Cortex of kidney (tissue), 1 donor: Measurements from ENCODE around the gene SYTL2.

Source experiments
- DNase-seq: peaks from one replicate; lab custom pipeline; 2025; lab: John Stamatoyannopoulos, UW

SYTL2 gene

DNA sequence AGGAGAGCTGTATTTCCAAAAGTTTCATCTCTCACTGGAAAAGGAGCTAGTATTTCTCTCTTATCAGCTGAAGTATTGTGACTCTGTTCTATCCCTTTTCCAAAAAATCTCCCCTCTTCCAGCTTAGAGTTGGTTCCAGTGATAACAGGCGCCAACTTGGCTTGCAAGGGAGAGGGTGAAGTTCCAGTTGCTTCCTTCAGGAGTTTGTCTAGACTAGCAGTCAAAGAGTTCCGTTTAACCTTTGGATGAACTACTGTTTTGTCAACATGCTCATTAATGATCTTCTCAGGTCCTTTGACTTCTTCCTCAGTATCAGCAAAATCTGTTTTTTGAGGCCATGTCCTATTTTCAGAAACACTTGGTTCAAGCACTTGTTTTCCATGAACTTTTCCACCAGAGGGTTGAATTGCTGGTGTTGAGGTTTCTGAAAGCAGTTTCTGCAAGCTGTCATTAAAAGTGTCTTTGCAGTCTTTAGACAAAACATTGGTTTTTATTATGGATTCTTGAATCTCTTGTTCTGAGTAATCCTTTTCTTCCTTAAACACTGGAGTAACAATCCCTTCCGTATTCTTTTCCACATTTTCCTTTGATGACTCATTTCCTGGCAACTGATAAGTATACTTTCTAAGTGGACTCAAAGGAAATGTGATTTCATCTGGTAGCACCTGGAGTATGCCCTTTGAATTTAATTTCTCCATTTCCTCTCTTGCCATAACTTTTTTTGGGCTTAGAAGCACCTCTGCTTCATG, 85.3 kb downstream of the SYTL2 start:
- no peak for DNase-seq

DNA sequence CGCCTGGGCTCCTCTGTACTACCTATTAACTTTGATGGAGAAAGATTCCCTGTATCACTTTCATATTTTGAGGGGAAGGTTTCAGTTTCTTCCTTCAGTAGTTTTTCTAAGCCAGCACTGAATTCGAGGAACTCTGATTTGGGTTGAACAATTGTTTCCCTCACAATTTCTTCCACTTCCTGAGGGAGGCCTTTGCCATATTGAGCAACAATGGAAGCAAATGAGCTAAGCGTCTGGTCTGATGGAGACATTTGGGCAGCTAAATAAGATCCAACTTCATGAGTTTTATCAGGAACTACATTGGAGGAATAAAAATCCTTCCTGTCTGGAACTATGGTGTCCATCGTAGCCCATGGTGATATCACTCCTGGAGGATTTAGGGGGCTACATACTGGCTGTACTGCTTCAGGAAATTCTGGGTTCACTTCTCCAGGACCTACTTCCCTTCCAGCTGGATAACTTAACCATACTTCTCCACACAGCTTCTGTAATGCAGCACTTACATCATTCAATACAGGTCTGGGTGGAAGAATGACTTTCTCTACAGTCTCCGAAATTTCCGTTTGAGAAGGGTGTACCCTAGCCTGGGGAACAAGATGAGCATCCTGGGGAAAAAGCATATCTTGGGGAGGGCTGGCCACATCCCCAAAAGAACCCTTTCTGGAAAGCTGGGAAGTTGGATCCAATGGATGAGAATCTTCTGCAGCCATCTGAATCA, 86.0 kb downstream of the SYTL2 start:
- DNase-seq, result no peak

DNA sequence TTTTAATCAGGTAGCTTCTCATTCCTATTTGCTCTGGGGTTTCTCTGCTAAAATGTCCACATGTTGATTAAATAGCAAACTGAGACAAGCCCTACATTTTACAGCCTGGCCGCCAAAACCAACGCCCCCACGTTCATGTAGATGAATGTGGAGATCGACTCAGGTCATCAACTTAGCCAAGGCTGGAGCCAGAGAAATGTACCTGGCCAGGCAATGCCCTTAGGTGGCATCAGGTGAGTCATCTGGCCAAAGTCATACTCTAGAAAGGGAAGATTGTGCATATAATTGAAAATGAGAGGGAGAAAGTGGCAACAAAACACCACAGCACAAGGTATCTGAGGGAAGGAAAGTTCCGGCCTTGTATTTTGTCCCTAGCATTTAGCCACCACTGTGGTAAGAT, 87.9 kb downstream of the SYTL2 start:
- DNase-seq, result no peak

DNA sequence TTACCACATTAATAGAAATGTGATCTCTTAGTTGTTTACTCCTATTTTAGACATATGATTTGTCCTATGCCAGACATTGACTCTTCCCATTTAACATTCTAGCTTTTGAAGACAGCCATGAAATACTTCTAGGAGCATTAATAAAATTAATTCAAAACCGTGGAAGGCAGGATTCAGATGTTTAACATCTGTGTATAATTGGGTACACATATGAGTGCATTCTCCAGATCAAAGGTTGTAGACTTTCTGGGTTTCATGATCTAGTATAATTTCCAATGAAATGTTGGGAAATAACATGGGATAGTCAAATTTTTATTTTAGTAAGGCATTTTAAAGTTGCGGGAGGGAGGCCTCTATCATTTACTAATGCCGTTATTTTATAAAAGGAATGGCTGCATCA, 89.8 kb downstream of the SYTL2 start:
- no peak for DNase-seq

DNA sequence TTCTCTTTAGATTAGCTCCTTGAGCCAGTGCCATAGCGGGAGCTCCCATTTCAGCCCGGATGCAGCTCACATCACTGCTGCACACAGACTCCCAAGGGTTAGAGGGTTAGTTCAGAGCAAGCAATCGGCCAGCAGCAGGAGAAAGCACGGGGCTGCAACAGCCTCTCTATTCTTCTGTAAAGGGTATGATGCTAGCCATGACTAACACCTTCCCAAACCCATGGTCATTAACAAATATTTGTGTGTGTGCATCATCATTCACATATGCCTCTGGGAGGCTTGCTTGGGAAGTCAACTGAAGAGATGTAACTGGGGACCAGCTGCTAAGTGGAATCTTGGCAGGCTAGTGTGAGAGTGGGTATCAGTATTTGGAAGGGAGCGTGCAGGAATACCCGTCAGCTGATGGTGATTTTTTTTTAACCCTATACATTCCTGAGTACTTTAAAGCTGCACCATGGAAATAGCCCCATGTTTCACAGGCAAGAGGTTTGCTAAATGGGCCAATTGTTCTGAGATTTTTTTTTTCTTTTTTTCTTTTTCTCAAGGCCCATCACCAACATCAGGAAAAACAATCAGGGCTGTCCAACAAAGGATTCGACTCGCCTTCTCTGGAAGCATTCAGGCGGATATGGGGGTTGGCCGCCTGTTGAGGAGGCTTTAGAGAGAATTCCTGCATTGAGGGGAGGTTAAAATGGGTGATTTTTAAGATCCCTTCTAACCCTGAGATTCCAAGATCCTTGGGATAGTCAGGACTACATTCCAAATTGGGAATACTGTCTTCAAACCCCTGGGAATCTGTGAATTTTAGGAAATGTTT, 91.7 kb downstream of the SYTL2 start:
- no peak for DNase-seq

DNA sequence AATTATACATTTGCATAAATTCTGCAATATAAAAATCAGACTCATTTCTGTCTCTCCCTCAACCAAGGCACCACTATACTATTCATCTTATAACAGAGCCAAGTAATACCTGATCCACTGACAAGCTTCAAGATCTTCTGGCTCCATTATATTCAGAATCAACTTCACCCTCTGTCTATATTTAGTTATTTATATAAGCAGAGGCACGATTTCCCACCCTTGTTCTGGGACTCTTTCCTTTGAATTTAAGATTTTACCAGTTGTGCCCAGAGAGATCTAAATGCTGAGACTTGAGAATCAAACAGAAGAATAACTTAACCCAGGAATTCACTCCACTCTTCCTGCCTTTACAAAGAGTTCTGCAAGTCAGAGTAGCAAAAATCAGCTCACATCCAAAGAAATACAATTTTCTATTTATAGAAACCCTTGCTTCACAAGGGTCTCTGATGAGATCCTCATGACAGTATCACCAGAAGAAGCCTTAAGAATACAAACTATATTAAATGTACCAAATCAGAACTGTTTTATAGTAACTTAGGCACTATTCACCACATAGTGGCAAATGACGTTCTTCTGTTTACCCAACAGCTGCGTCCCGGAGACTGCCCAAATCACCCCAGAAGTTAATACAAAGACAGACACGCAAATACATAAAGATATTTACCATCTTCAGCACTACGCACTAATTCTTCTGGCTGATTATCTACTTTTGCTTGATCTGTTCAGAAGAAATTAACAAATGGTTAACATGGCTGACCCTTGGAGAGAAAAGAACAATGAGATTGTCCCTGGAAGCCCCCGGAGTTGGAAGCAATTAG, 92.6 kb downstream of the SYTL2 start:
- no peak for DNase-seq

DNA sequence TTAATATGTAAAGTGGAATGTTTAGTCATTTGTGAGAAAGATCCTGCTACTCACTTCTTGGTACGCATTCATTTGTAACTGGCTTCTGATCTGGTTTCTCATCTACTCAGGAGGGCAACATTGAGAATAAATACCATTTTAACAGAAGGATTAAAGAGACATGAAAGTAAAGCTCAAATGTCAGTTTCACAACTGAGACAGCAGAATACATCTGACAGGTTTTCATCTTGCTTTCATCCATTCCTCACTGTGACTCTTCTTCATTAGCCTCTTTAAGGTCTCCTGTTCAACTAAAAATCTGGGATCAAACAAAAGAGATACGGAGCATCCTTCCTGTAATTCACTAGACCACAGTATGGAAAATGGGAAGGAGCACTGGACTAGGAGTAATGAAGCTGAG, 93.5 kb downstream of the SYTL2 start:
- no peak for DNase-seq

DNA sequence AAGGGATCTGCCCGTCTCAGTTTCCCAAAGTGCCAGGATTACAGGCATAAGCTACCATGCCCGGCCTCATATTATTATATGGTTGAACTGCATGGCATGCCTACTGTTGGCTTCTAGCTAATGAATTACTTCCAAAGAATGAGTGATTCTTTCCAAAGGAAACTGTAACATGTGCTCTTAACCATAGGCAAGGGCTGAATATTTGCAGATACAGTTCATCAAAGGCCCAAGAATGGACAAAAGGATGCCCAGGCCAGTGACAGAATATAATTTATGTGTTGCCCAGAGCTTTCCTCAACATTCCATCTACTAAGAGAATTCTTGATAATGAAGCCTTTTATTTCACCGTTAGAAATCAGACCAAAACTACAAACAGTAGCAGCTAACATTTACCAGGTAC, 98.0 kb downstream of the SYTL2 start:
- DNase-seq, result no peak

DNA sequence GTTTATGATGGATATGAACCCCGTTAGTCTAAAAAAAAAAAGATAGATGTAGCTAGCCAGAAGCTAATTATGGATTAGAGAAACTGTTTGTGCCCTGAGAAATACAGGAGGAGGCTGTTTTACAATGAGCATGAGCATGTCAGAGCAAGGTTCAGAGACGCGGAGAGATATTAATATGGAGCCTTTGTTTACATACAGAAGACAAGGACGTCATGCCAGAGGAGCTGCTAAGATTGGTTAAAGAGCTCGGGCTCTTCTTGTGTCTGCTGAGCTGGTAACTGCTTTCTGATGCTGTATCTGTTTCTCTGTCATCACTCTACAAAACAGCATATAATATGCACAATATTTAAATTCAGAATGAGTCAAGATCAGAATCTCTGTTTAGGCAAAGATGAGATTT, 100.0 kb downstream of the SYTL2 start:
- DNase-seq, result no peak

DNA sequence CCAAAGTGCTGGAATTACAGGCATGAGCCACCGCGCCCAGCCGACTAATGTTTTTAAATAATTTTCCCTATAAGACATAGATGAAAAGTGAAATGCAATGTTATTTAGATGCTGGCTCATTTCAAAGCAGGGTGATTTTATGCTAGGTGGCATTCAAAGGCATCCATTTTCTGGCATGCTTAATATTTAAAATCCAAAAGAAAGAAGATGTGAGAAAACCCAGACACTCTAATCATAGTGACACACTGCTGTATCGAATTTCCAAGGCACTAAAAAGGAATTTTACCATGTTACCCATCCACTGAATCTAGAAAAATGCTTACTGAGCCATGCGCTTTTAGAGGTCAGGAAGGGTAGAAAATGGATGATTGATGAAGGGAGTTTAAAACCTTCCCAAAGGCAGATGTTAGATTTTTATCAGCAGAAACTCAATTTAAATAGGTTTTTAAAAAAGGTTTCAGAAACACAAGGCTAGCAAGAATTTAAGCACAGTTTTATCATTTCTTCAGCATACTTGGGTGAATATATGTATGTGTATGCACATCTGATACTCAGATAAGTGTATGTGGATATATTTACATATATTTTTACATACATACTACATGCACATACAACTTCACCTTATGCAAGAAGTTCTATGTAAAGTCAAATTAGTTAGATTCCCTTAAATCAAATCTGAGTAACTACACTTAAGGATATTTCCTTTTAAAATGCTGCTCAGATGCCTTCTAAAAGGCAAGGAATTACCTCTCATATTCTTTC, 100.8 kb downstream of the SYTL2 start:
- DNase-seq, result no peak

DNA sequence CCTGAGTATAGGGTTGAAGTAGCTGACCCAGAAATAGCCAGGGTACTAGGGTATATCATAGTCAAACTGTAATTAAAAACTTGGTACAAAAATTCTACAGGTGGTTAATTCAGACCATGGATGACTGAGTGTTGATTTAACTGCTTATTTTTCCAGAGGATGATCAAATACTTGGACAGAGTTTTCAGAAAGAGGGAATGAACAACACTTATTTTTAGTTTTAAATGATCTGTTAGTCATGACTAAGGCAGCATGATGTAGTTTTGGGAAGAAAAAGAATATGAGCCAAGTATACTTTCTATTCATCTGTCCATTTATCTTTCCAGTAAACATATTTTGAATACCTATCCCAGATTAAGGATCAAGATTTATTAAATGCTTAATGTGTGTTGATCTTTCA, 105.1 kb downstream of the SYTL2 start:
- no peak for DNase-seq

DNA sequence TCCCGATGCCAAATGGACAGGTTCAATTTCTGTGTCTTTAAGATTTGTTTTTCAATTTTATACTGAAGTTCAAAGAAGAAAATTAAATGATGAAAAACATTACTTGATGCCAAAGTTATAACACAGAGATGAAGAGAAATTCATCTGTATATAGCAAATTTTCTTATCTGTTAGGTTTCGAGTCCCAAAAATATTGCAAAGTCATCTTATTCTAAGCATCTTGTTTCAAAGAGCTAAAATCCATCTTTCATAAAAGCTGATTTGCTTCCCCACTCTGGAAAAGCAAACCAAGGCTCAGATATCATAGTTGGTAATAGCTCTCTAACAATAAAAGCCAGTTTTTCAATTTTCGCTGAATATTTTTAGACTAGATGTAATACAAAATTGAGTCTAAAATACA, 106.0 kb downstream of the SYTL2 start:
- DNase-seq, result no peak

DNA sequence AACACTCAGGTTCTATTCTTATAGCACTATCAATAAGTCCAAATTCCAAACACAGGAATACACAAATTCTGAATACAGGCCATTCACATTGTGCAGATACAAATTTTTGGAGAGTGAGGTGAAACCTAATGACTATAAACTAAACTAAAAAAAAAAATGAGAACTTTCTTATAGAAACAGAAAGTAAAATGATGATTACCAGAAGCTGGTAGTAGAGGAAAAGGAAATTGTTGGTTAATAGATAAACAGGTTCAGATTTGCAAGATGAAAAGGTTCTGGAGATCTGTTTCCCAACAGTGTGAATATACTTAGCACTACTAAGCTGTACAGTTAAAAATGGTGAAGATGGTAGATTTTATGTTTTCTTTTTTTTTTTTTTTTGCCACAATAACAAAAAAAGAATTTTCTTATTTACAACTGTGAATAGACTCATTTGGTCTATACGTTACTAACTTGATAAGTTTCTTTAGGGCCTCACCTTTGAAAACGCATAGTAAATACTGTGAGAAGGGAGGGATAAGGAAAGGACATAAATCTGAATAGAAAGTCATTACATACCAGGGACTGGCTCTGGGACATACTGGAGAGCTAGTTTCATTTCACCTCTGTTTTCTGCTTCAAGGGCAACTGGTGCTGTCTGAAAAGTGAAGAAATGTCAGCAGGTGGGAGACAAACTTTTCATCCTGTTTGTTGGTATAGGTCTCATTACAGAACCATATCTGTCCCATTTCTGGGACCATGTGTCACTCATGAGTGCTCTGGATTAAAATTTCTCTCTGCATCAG, 110.8 kb downstream of the SYTL2 start:
- no peak for DNase-seq

DNA sequence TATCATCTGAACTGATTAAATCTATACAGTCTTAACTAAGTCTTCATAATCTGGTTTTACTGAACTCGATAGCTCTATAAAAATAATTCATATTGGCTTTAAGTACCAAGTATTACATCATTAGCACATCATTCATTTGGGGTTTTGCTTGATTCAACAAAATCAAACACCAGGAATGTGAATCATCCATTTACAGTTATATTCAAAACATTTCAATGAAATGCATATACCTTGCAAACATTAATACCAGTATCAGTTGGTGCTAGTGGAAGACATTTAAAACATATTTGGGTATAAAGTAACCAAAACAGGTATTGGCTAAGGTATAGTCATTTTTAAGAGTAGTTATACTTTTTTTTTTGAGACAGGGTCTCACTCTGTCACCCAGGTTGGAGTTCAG, 112.7 kb downstream of the SYTL2 start:
- DNase-seq, result no peak

DNA sequence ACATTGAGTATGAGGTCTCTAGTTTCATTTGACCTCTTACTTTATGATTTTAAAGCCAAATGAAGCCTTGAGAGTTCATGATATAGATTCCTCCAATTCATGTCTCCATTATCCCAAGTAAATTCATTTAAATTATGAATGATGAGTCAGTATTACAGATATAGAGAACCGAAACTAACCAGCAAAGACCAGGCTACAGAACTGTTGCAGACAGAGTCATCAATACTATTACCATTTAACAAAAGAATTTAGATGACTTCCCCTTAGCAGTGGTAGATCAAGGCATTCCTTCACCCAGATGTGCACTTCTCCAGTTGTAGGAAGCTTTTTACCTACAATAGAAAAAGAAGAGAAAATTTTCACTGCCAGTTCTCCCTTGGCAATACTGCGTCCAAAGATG, 113.2 kb downstream of the SYTL2 start:
- no peak for DNase-seq

DNA sequence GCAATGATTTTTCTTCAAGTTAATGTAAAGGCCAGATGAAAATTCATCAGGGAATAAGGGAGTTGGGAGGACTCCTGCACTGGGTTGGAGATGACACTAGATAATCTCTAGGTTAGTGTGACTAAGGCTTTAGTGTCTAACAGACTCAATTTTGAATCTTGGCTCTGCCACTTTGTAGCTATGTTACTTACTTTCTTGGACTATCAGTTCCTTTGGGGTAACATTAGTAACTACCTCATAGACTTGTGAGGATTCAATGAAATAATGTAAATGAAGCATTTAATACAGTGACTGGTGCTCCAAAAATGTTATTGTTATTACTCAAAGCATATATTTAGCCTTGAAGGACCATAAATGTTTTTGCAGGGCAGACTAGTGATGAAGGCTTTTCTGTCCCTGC, 115.4 kb downstream of the SYTL2 start:
- DNase-seq, result no peak

DNA sequence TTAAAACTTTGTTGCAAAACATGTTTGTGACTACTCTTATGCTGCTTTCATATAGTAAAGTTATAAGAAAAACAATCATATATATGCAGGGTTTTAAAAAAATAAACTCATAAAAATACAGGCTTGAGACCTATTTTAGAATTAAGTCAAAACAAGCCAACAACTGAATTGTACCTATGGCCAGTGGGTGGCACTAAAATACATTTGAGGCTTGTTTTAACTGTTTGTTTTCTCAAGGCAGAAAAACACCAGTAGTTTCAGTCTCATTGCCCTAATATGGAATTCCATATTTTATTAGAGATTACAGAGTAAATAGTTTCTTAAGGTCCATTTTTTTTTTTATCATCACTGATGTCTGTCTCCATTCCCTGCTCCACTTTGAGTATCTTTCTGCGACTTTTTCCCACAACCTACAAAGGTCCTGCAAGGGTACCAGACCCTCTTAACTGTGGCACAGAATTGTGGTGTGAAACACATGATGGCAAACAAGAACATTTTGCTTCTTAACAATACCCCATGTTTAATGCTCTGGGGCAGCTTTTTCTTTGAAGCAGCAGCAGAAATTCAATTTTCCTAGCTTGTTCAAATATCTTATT, 116.5 kb downstream of the SYTL2 start:
- no peak for DNase-seq

DNA sequence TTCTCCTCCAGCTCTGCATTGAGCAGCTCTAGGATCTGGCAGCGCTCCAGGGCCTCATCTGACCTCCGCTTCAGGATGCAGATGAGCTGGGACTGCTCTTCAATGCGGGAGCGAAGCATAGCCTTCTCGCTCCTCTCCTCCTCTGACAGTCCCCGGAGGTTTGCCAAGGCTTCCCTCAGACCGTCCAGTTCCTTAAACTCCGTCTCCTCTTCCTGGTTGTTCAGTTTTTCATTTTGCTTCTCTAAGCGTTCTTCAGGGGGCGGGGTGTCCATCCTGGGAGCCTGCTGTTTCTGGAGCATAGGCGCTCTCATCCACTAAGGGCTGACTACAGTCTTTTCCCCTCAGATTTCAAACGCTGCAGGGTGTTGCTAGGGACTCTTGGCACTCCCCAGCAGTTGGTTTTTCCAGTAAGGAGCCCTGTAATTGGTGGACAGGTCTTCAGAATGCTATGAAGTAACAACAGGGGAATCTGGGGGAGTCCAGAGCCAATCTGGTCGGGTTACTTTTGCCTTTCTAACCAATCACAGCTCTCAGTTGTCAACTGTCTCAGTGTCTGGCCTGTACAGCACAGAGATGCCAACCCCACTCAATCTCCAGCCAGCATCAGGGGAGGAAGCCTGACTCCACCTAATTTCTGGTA, 125.0 kb downstream of the SYTL2 start, which contains the start of gene CCDC89:
Gene CCDC89 (minus strand): TSS at position 376 of the 640 bp plus-strand sequence. CDS start 65 bp downstream, at position 311.
- no peak for DNase-seq

DNA sequence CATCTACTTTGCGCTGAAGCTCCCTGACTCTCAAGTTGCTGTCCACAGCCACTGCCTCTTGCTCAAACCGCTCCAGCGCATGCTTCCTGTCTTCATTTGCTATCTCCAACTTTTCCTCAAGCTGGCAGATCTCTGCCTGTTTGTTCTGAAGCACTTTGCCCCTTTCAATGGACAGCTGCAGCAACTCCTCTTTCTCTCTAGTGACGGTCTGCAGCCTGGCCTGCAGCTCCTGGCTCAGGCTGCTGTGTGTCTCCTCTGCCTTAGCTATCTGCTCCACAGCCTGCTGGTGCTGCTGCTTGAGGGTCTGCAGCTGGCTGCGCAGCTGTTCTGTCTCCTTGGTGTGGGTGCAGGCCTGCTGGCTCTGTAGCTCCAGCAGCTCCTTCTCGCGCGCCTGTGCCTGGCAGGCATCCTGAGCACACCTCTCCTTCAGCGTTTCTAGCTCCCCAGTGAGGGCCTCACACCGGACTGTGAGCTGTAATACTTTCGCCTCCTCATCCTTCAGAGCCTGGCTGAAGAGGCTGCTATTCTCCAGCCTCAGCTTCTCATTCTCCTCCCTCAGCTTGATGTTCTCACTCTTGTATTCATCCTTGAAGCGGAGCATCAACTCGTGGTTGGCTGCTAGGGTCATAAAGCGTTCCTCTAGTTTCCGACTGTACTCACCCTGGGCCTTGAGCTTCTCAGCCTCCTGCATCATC, 125.7 kb downstream of the SYTL2 start:
- DNase-seq, result no peak
